HepG2 (cell line): ENCODE results near the gene HEPHL1. TPM values are rescaled to one million over a fixed set of nuclear protein-coding genes. Genes with fewer than 3 reads are reported as not detected.
A peak's percentile ranks its signal among the peaks of the same experiment; 100 is the strongest.

Source experiments
- ATAC-seq: fragments of 200-7000 bp; cut with Tn5 transposase; 3 replicates; pipeline ENCODE4 v1.9.1; 2020; ENCODE audit warnings: mild to moderate bottlenecking, moderate library complexity
- BruUV-seq: library from RNA; stranded (reverse); fragments of 400-500 nt; replicated peaks from 2 replicates; lab custom pipeline; 2021; lab: Mats Ljungman, UMichigan
- CTCF ChIA-PET: fragments of 300-600 bp; formaldehyde crosslinking; extraction: SDS; loops from one replicate; lab custom pipeline; 2021; ENCODE audit warnings: low total read pairs, inconsistent platforms, low intra/inter-chr PET ratio; lab: Yijun Ruan, JAX
- POLR2A ChIA-PET: fragments of 350-600 bp; sonication (Branson Sonifier 250); formaldehyde crosslinking; loops from one replicate; lab custom pipeline; 2020; ENCODE audit warnings: antibody characterized with exemption, inconsistent platforms; lab: Yijun Ruan, JAX
- DNase-seq: peaks from one replicate; pipeline ENCODE4 v3.0.0-alpha.2; 2015; ENCODE audit warnings: low spot score
- FAIRE-seq: peaks from 3 replicates; lab custom pipeline; 2011; peaks lifted over from hg19 to GRCh38; lab: Jason Lieb, UNC
- H2AFZ ChIP-seq: one replicate; pipeline ENCODE4 v1.6.1; 2011; ENCODE audit warnings: low read length, inconsistent platforms
- H3K27ac ChIP-seq: fragments of 300-600 bp; 3 replicates; pipeline ENCODE4 v1.8.0; 2011; ENCODE audit warnings: mixed run types, mild to moderate bottlenecking, mixed read lengths, low read length, inconsistent platforms; ENCODE audit not compliant: insufficient read depth; ENCODE audit errors: extremely low read length
- H3K27me3 ChIP-seq, 2 experiments: fragments of 200-600 bp in 1 of 2; 2 replicates in 1 of 2; 3 replicates in 1 of 2; pipeline versions ENCODE4 v1.6.0 to v1.8.0; 2011; ENCODE audit warnings: low read length in 2 of 2, mild to moderate bottlenecking in 2 of 2, moderate library complexity in 2 of 2, inconsistent platforms in 1 of 2; ENCODE audit not compliant: insufficient read depth in 2 of 2, control insufficient read depth in 1 of 2
- H3K36me3 ChIP-seq, 2 experiments: fragments of 200-600 bp in 1 of 2; replicated peaks in 1 of 2; 2 replicates in 1 of 2; 3 replicates in 1 of 2; pipeline versions ENCODE4 v1.5.1 to v1.8.0; 2011; ENCODE audit warnings: low read length in 2 of 2, inconsistent platforms in 1 of 2; ENCODE audit not compliant: insufficient read depth in 2 of 2, control insufficient read depth in 1 of 2
- H3K4me1 ChIP-seq: 2 replicates; pipeline ENCODE4 v1.5.1; 2012; ENCODE audit warnings: low read length, inconsistent platforms; ENCODE audit not compliant: insufficient read depth
- H3K4me2 ChIP-seq: 2 replicates; pipeline ENCODE4 v1.6.0; 2011; ENCODE audit warnings: low read depth, low read length, inconsistent platforms
- H3K4me3 ChIP-seq, 3 experiments: fragments of 200-600 bp in 1 of 3; sonication (generic), shearing (Covaris generic) in 1 of 3; replicated peaks in 1 of 3; 2 replicates each; pipeline ENCODE4 v1.5.1; 2011 to 2016; ENCODE audit warnings: low read length in 3 of 3, inconsistent platforms in 2 of 3, low read depth in 2 of 3, mild to moderate bottlenecking in 2 of 3, control low read depth in 1 of 3, mixed read lengths in 1 of 3; ENCODE audit not compliant: insufficient read depth in 1 of 3
- H3K79me2 ChIP-seq: one replicate; pipeline ENCODE4 v1.6.1; 2011; ENCODE audit warnings: low read length, inconsistent platforms; ENCODE audit not compliant: insufficient read depth
- H3K9ac ChIP-seq: 2 replicates; pipeline ENCODE4 v1.6.0; 2011; ENCODE audit warnings: mild to moderate bottlenecking, low read depth, low read length, inconsistent platforms; ENCODE audit not compliant: insufficient read depth
- H3K9me3 ChIP-seq: 2 replicates; pipeline ENCODE4 v1.5.1; 2012; ENCODE audit warnings: mild to moderate bottlenecking, low read length
- H4K20me1 ChIP-seq: 2 replicates; pipeline ENCODE4 v1.6.0; 2011; ENCODE audit warnings: inconsistent platforms, mild to moderate bottlenecking, low read length, moderate library complexity; ENCODE audit not compliant: insufficient read depth
- CEBPB ChIP-seq: IDR thresholded peaks from 2 replicates; pipeline ENCODE4 v1.6.1; 2011; ENCODE audit warnings: low read depth, low read length, improper control_type of control experiment, borderline replicate concordance
- FOSL2 ChIP-seq: sonication (generic); formaldehyde crosslinking; IDR thresholded peaks from 2 replicates; pipeline ENCODE4 v1.4.0; 2020; ENCODE audit warnings: missing genetic modification reagents
- NFE2 ChIP-seq: sonication (generic); formaldehyde crosslinking; IDR thresholded peaks from 2 replicates; pipeline ENCODE4 v1.4.0; 2020; ENCODE audit warnings: missing genetic modification reagents
- SOX6 ChIP-seq, 2 experiments: fragments of 450-650 bp in 1 of 2; sonication (generic) in 1 of 2; formaldehyde crosslinking in 1 of 2; IDR thresholded peaks; 2 replicates each; pipeline versions ENCODE4 v1.4.0 to v1.6.1; 2017 to 2020; ENCODE audit warnings: antibody characterized with exemption in 1 of 2, mild to moderate bottlenecking in 1 of 2, missing genetic modification reagents in 1 of 2
- ZKSCAN8 ChIP-seq: IDR thresholded peaks from 2 replicates; pipeline ENCODE4 v1.6.1; 2016; ENCODE audit warnings: borderline replicate concordance, missing genetic modification reagents, missing compliant biosample characterization
- ZNF12 ChIP-seq: sonication (generic); formaldehyde crosslinking; IDR thresholded peaks from 2 replicates; pipeline ENCODE4 v1.5.0; 2020; ENCODE audit warnings: missing genetic modification reagents
- ZNF530 ChIP-seq: sonication (generic); formaldehyde crosslinking; IDR thresholded peaks from 2 replicates; pipeline ENCODE4 v1.5.0; 2020; ENCODE audit warnings: low read depth, mild to moderate bottlenecking, missing genetic modification reagents
- WGBS: methylation state at CpG from one replicate; pipeline ENCODE4 v1.1.6; 2017; ENCODE audit warnings: low lambda C conversion rate; 5-methylcytosine and 5-hydroxymethylcytosine counted together
- in situ Hi-C: cut with HindIII; loops from 2 replicates; pipeline ENCODE4 v1.10.0; 2017; ENCODE audit warnings: low pct_unique_long_range_greater_than_20kb; ENCODE audit not compliant: extremely low pct_ligation_motif_present
- intact Hi-C: fragments of 100-400 bp; cut with micrococcal nuclease; formaldehyde crosslinking; loops from one replicate; pipeline ENCODE4 v1.10.0; 2022; ENCODE audit not compliant: unreplicated experiment
- polyA plus RNA-seq, 8 experiments: library from polyadenylated mRNA; depleted of rRNA in 3 of 8; stranded (reverse) in 7 of 8; unstranded in 1 of 8; fragments of >200 nt; fragmentation: Illumina TruSeq in 4 of 8; extraction: Trizol in 4 of 8; gene quantifications; 2 replicates each; pipeline versions ENCODE4 v1.2.1 to v1.2.3, GENCODE V29; 2011 to 2016; ENCODE audit warnings: low read depth in 4 of 8, missing spikeins in 1 of 8, mixed read lengths in 1 of 8; ENCODE audit not compliant: insufficient read depth in 1 of 8
- total RNA-seq, 5 experiments: library from RNA; depleted of rRNA; stranded (reverse); fragments of >200 nt; fragmentation: Illumina TruSeq; extraction: Trizol; gene quantifications; 2 replicates each; pipeline ENCODE4 v1.2.3, GENCODE V29; 2016; ENCODE audit warnings: low read depth in 1 of 5
- TF ChIP-seq, protein P1 (sequence below): sonication (generic); formaldehyde crosslinking; IDR thresholded peaks from 2 replicates; pipeline ENCODE4 v1.4.0; 2020; ENCODE audit warnings: missing genetic modification reagents, borderline replicate concordance
- TF ChIP-seq, protein P2 (sequence below), 2 experiments: fragments of 450-650 bp in 1 of 2; sonication (generic) in 1 of 2; formaldehyde crosslinking; IDR thresholded peaks; 2 replicates each; pipeline versions ENCODE4 v1.5.0 to v1.8.0; 2020 to 2022; ENCODE audit warnings: mild to moderate bottlenecking in 1 of 2, missing genetic modification reagents in 1 of 2

HEPHL1 gene
- total and polyA plus RNA-seq, 2 of the 13 experiments (the other 11 are each of a cell fraction or from before 2014, with no cell fraction given): 0.04 to 0.05 TPM

DNA sequence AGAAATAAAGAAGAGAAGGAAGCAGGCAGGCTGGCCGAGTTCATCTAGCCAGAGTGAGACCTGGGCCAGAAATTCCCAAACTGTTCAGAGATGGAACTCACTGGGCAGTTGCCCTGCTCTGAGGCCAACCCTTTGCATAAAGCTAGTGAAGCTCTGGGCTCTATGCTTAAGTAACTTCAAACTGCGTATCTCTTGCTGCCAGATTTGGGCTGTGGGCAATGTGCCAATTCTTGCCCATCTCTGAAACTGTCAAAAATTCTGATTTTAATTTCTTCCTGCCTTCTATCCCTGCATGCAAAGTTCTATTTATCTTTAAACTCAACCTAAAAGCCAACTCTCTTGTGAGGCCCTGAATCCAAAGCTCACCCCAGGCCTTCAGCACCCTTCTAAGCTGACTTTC is 36.2 kb upstream of the HEPHL1 start (continued):
- no peak for TF ChIP-seq SOX6 (IDR thresholded peaks at IDR 0.05)
- no peak for TF ChIP-seq SOX6 (CRISPR knock-in tag; IDR thresholded peaks at IDR 0.05)
- TF ChIP-seq ZKSCAN8 (CRISPR knock-in tag): no peak
- no peak for TF ChIP-seq ZNF530 (CRISPR knock-in tag)
- TF ChIP-seq NFE2 (CRISPR knock-in tag): no peak
- TF ChIP-seq, protein P1, sequence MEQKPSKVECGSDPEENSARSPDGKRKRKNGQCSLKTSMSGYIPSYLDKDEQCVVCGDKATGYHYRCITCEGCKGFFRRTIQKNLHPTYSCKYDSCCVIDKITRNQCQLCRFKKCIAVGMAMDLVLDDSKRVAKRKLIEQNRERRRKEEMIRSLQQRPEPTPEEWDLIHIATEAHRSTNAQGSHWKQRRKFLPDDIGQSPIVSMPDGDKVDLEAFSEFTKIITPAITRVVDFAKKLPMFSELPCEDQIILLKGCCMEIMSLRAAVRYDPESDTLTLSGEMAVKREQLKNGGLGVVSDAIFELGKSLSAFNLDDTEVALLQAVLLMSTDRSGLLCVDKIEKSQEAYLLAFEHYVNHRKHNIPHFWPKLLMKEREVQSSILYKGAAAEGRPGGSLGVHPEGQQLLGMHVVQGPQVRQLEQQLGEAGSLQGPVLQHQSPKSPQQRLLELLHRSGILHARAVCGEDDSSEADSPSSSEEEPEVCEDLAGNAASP: no peak

DNA sequence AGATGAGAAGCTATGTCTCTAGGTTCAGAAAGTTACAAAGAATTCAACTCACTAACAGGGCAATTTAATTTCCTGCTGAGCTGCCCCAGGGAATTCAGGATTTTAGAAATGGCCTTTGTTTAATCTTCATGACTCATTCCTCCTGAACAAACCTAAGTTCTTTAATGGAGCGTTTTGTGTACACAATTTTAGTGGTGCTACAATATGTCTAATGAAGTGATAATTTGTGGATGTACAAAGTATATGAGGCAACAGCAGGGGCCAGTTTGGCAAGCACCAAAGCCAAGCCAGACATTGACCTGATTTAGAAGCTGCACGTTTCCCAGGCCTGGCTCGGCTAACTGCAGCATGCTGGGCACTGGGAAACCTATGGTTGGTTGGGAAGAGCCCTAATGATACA is 34.4 kb upstream of the HEPHL1 start:
- WGBS: 0% methylated on average over 3 of the region's 3 CpGs

More for the DNA sequence above, 34.4 kb upstream of the HEPHL1 start:
- Histone ChIP-seq H3K4me3 (no peak overlapping the region), H3K36me3 (no peaks in the 10 kb centered on the region), H3K27ac (no peak overlapping the region), H2AFZ (no peak overlapping the region), H4K20me1 (no peaks in the 10 kb centered on the region), H3K4me2 (no peak overlapping the region), H3K9me3 (no peaks in the 10 kb centered on the region), H3K79me2 (no peaks in the 10 kb centered on the region), H3K27me3 (no peaks in the 10 kb centered on the region; a peak in 1 of 5 replicates), H3K4me1 (no peaks in the 10 kb centered on the region), H3K9ac (no peak overlapping the region)
- ChIA-PET POLR2A (no interaction called here), CTCF (no interaction called here)
- ATAC-seq (no peak), DNase-seq (no peak), FAIRE-seq (no peak)
- no TSS peak for BruUV-seq
- TF ChIP-seq ZNF12 (CRISPR knock-in tag) (no peak), CEBPB (0 out of 2 replicates have a peak, but pooled peaks have one; percentile 6), FOSL2 (0 out of 2 replicates have a peak, but pooled peaks have one; percentile 36)
- TF ChIP-seq, protein P2, sequence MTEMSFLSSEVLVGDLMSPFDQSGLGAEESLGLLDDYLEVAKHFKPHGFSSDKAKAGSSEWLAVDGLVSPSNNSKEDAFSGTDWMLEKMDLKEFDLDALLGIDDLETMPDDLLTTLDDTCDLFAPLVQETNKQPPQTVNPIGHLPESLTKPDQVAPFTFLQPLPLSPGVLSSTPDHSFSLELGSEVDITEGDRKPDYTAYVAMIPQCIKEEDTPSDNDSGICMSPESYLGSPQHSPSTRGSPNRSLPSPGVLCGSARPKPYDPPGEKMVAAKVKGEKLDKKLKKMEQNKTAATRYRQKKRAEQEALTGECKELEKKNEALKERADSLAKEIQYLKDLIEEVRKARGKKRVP (CRISPR knock-in tag; IDR thresholded peaks at IDR 0.05): 0 out of 4 replicates have a peak, but pooled peaks of 1 of the 2 experiments have one; percentile 17
- in situ Hi-C loops: no loop called here
- intact Hi-C loops: no loop called here
